Heart left ventricle (tissue), 13 donors: Measurements from ENCODE around the gene PDE7B.
A peak's percentile ranks its signal among the peaks of the same experiment; 100 is the strongest.

Experiments used
- POLR2A ChIP-seq, 2 donors: fragments of 450-650 bp; IDR thresholded peaks; one replicate each; pipeline ENCODE4 v1.6.1; 2017; ENCODE audit warnings: antibody characterized with exemption in 2 of 2, mild to moderate bottlenecking in 2 of 2, moderate library complexity in 2 of 2
- TF ChIP-seq, protein P1 (sequence below), 12 donors: fragments of 200-600 bp; sonication (generic) in 4 of 12; IDR thresholded peaks; one replicate each; pipeline versions ENCODE4 v1.5.0 to v1.8.0; 2018 to 2022; ENCODE audit warnings: antibody characterized with exemption in 12 of 12, mild to moderate bottlenecking in 5 of 12
- donor health status: ischemic (EF 13 %, LVEDD 7.1; RV severe dilation, severe dysfunction).
- donor health status: DM: no; HTN: yes; CAD: no.
- donor health status: DM: no; HTN: no; CAD: no.
- donor health status: ischemic (EF 25% LVEDD 6.9; RV normal size, moderate dysfunction).
- donor health status: ischemic (EF 25% LVEDD 5.7; RV mildly dilated, moderate dysfunction).
- donor health status: ischemic (EF 35%, LVEDD 5.7; RV mildly dilated, moderate dysfunction).
- donor health status: nonischemic (EF 11% LVEDD 7.7; RV severe dilation, severe dysfunction).
- donor health status: DM: yes; HTN: yes; CAD: no.
- donor health status: PGD.
- donor health status: ischemic (EF 29% LVEDD 5.4; RV normal size, mild dysfunction).
- donor health status: nonischemic (EF 23%, LVEDD 6.1; RV moderate dilation, normal function).

DNA sequence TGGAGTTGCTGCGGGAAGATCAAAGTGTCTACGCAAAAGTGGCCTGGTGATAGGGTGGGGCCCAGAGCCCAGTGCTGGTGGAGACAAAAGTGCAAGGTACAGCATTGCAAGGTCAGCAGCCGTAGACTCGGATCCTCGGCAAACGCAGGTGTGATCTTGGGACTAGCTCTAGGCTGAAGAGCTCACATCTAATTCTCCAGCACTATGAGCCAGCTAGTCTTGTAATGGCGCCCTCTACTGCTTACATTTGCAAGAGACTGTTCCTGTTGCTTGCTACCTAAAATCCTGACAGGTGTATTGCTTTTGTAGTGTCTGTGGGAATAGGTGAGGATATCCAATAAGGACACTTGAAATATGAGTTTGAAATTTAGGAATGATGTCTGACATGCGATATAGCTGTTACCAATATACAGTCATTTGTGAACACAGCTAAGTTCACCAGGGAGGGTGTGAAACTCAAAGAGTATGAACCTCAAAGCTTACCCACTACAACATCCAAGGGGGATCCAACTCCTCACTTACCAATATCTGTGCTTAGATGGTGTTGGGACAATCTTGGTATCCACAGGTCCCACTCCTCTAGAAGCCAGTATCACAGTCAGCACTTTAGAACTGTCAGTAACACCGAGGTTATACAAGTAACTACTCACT, 58.4 kb downstream of the PDE7B start:
- TF ChIP-seq, protein P1, sequence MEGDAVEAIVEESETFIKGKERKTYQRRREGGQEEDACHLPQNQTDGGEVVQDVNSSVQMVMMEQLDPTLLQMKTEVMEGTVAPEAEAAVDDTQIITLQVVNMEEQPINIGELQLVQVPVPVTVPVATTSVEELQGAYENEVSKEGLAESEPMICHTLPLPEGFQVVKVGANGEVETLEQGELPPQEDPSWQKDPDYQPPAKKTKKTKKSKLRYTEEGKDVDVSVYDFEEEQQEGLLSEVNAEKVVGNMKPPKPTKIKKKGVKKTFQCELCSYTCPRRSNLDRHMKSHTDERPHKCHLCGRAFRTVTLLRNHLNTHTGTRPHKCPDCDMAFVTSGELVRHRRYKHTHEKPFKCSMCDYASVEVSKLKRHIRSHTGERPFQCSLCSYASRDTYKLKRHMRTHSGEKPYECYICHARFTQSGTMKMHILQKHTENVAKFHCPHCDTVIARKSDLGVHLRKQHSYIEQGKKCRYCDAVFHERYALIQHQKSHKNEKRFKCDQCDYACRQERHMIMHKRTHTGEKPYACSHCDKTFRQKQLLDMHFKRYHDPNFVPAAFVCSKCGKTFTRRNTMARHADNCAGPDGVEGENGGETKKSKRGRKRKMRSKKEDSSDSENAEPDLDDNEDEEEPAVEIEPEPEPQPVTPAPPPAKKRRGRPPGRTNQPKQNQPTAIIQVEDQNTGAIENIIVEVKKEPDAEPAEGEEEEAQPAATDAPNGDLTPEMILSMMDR (IDR thresholded peaks at IDR 0.05), result peak in 11 of 12 donors; percentile 27 to 60 (median 49)
- TF ChIP-seq POLR2A (IDR thresholded peaks at IDR 0.05), result no peak
